Prostate gland (tissue), 2 donors: ENCODE data around the gene MPV17.

Source experiments
- CTCF ChIP-seq, 4 experiments: fragments of 200-600 bp in 2 of 4; fragments of 450-650 bp in 2 of 4; sonication (generic) in 2 of 4; IDR thresholded peaks; 1 replicate in 3 of 4; 2 replicates in 1 of 4; pipeline ENCODE4 v1.5.1; 2016 to 2019; ENCODE audit warnings: antibody characterized with exemption in 4 of 4, mild to moderate bottlenecking in 2 of 4, moderate library complexity in 2 of 4
- POLR2A ChIP-seq: fragments of 450-650 bp; IDR thresholded peaks from one replicate; pipeline ENCODE4 v1.6.1; 2016; ENCODE audit warnings: antibody characterized with exemption, mild to moderate bottlenecking
- POLR2AphosphoS5 ChIP-seq: sonication (generic); formaldehyde crosslinking; IDR thresholded peaks from one replicate; pipeline ENCODE4 v1.6.1; 2017; ENCODE audit warnings: antibody characterized with exemption

DNA sequence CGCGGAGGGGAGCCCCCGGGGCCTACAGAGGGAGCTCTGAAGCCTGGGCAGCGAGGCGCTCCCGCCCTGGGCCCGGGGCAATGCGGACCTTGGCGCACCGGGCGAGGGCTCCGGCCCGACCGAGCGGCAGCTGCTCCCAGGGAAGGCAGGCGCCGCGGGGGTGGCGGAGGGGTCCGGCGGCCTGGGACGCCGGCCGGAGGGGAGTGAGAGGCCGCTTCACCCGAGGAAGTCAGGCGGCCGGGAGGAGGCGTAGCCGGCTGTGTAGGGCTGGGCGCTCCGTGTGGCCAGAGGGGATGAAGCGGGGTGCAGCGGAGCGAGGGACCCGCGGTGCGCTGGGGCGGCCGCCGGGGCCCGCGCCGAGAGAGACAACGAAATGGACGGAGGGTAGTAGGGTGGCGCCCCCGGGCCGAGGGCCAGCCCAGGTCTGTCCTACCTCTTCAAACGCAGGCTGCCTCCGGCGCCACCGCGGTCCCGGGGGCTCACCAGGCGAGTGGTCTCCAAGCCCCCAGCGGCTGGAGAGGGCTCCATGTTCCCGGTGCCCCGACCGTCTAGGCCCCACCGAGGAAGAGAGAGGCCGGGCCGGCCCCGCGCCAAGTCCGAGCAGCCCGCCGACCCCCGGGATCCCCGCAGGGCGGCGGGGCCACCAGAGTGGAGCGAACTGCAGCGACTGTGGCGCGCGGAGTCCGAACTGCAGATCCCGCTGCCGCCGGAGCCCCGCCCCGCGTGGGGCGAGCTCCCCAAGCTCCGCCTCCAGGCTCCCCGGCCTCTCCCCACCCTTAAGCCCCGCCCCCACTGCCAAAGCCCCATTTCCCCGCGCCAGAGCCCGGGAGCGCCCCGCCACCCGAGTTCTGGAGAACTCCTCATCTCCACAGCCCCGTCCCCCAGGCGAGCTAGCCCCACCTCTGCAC is 60.3 kb downstream of the MPV17 start, which contains the start of gene SLC30A3:
- TF ChIP-seq CTCF (IDR thresholded peaks at IDR 0.05) (no peak), POLR2A (no peak), POLR2AphosphoS5 (no peak)
